Measurements from ENCODE around the gene MYO5A.
A peak's percentile ranks its signal among the peaks of the same experiment; 100 is the strongest.

Gene MYO5A

GRCh38 chr15:52306270-52306669, 222.4 kb downstream of the MYO5A start:
- H3K4me3 ChIP-seq (ENCODE audit: control insufficient read depth, low read depth, low read length) = no peak overlapping the region
- DNase-seq (ENCODE audit: low read depth) = peak; percentile 86
- TF ChIP-seq CTCF (conservative IDR thresholded peaks at IDR 0.05; ENCODE audit: control insufficient read depth, insufficient read depth, low read depth, low read length) = no peak

GRCh38 chr15:52303093-52303772, 225.4 kb downstream of the MYO5A start:
- no peak overlapping the region for H3K4me3 ChIP-seq (ENCODE audit: control insufficient read depth, low read depth, low read length)
- DNase-seq (ENCODE audit: low read depth) = no peak
- no peak for TF ChIP-seq CTCF (conservative IDR thresholded peaks at IDR 0.05; ENCODE audit: control insufficient read depth, insufficient read depth, low read depth, low read length)

GRCh38 chr15:52301265-52301847, 227.3 kb downstream of the MYO5A start:
- no peak for TF ChIP-seq CTCF (conservative IDR thresholded peaks at IDR 0.05; ENCODE audit: control insufficient read depth, insufficient read depth, low read depth, low read length)
- DNase-seq (ENCODE audit: low read depth) = no peak
- H3K4me3 ChIP-seq (ENCODE audit: control insufficient read depth, low read depth, low read length) = no peak overlapping the region

- DNase-seq (ENCODE audit: low read depth) = no peak
- no peak within 1 kb of the TSS for H3K4me3 ChIP-seq (ENCODE audit: control insufficient read depth, low read depth, low read length)
These were observed 233.2 kb downstream of the MYO5A start, which contains the start of gene MYO5C for GRCh38 chr15:52295421-52296001. Gene MYO5C, minus strand, starts transcription at chr15:52295804. Its CDS starts 168 bp downstream, at chr15:52295636.

GRCh38 chr15:52294881-52295420, 233.7 kb downstream of the MYO5A start:
- no peak for TF ChIP-seq CTCF (conservative IDR thresholded peaks at IDR 0.05; ENCODE audit: control insufficient read depth, insufficient read depth, low read depth, low read length)
- no peak overlapping the region for H3K4me3 ChIP-seq (ENCODE audit: control insufficient read depth, low read depth, low read length)
- no peak for DNase-seq (ENCODE audit: low read depth)

More at GRCh38 chr15:52295421-52296001, 233.2 kb downstream of the MYO5A start, which contains the start of gene MYO5C:
- no peak for TF ChIP-seq CTCF (conservative IDR thresholded peaks at IDR 0.05; ENCODE audit: control insufficient read depth, insufficient read depth, low read depth, low read length)

- no peak for DNase-seq (ENCODE audit: low read depth)
- no peak for TF ChIP-seq CTCF (conservative IDR thresholded peaks at IDR 0.05; ENCODE audit: control insufficient read depth, insufficient read depth, low read depth, low read length)
- no peak overlapping the region for H3K4me3 ChIP-seq (ENCODE audit: control insufficient read depth, low read depth, low read length)
These were observed 235.8 kb downstream of the MYO5A start for GRCh38 chr15:52292780-52293392.
